HG03066 (cell line): ENCODE data around the gene FGFRL1.
"Not testable (repeated sequence)": the region's sequence is repeated elsewhere in the genome, so short reads cannot be mapped to it uniquely, and the experiment has no call there.

Experiments used
- ATAC-seq: cut with Tn5 transposase; IDR thresholded peaks from one replicate; pipeline ENCODE4 v1.9.1; 2021; ENCODE audit warnings: low read depth; ENCODE audit not compliant: unreplicated experiment

FGFRL1 gene

DNA sequence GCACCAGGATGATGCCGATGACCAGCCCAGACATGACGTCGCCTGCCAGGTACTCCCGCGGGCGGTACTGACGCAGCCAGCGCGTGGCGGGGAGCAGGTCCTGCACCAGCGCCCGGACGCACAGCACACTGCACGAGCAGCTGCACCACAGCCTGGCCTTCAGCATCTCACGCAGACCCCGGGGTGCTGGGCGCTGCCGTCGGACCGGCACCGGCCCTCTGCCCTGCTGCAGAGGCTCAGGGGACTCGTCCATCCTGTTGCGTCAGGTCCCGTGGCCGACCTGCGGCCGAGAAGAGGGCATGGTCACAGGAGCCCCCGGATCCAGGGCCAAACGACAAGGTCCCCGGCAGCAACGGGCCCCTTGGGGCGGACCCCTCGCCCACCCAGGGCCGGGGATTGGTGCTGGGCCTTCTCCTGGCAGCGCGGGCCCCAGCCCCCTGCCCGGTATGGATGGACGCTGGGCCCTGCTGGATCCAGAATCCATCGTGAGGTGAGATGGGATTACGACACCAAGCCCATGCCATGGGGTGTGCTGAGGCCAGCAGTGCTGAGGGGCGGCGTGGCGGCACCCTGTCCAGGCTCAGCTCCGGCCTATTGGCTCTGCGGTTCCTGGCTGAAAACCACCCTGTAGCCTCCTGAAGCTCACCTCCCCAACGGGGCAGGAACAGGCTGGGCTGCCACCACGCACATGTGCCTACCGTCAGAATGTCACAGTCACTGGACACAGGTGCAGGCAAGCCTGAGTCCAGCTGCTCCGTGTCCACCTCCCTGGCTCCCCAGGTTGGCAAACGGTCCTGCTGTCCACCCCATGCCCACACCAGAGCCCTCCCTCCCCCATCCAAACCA is 19.8 kb upstream of the FGFRL1 start:
- no peak for ATAC-seq

DNA sequence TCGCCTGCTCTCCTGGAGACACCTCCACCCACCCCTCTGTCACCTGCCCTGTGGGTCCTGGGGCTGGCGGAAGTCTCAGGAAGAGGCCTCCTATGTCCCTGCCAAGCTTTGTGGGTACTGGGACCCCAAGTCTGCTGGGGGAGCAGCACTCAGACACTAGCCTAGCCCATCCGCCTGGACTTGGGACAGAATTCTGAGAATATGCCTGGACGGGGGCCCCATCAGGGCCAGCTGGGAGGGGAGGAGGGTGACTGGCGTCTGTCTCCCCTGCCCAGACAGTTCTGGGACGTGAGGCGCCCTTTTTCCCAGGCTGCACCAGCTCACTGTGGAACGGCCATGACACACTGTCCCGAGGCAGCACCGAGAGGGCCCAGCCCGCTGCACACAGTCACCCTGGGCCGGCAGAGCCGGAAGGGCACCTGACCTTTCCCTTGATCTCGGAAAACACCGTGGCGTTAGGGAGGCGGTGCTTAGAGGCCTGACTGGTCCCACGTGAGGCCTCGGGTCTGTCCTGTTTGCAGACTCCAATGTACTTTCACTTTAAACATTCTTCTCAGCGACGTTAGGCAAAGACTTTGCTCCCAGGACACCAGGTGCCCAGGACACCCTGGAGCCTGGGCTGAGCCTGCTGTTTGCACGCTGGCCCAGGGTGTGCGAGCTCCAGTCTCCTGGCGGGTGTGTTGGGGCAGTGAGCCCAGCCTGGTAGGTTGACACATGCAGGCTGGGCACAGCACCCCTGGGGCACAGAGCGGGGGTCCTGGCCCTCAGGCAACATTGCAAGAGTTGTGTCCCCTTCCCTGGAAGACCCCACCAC is 18.9 kb upstream of the FGFRL1 start:
- ATAC-seq: no peak

DNA sequence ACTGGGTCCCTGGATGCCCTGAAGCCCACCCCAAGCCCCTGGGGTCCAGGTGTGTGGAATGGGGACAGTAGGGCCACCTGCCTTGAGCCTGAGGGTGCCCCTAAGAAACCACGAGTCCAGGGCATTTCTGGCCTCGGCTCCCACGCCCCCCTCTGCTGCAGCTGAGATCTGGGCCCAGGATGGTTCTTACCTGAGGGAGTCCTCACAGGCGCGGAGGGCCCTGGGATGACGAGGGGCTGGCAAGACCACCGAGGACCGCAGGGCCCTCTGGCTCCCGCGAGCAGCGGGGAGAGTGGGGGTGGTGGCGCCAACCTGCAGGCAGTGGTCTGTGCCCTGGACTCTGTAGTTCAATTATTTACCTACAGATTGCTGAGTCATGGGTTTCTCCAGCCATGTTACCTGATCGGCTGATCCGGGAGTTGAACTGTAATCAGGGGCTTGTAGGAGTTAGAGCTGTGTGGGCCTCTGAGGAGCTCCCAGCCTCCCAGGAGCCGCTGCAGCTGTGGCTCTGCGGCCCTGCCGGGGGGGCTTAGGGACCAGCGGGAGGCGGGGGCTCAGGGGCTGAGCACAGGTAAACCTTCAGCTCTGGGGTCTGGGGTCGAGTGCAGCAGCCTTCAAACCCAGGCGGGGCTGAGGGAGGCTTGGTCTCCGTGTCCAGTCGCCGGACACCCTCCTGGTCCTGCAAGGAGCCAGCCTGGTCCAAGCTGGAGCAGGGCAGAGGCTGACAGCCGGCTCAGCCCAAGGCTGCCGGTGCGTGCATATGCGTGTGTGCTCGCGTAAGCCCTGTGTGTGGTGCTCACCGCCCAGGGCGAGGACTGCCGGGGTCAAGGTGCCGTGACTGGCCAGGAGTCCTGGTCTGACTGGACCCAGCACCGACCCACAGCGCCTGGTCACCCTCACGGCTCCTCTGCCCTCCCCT is 18.1 kb upstream of the FGFRL1 start, which contains the start of gene SLC26A1:
TSS of gene SLC26A1 (minus strand) at position 294 of the 919 bp plus-strand sequence. CDS start 1,701 bp downstream, outside the sequence.
- ATAC-seq: no peak

DNA sequence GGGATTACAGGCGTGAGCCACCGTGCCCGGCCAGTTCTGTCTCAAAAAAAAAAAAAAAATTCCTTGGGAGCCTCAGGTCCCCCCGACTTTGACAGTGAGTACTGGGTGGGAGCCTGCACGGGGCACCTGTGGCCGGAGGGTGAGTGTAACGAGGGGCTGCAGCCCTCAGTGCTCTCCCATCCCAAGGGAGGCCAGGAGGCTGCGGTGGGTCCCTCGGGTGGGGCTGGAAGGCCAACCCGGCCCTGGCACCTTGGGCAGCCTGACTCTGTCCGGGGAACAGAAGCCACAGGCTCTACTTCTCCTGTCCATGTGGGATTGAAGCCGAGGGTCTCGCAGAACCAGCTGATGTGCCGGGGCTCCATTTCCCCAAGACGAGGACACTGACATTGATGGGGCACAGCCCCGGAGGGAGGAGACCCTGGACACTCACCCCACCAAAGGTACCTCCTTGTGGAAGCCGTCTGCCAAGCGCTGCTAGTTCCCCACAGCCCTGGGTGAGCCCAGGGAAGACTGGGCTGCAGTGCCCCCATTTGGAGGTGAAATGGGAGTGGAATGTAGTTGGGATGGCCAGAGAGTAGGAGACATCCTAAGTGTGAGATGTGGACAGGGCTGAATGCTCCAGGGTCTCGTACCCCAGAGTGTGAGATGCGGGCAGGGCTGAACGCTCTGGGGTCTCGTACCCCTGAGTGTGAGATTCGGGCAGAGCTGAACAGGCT is 16.0 kb upstream of the FGFRL1 start:
- no peak for ATAC-seq

DNA sequence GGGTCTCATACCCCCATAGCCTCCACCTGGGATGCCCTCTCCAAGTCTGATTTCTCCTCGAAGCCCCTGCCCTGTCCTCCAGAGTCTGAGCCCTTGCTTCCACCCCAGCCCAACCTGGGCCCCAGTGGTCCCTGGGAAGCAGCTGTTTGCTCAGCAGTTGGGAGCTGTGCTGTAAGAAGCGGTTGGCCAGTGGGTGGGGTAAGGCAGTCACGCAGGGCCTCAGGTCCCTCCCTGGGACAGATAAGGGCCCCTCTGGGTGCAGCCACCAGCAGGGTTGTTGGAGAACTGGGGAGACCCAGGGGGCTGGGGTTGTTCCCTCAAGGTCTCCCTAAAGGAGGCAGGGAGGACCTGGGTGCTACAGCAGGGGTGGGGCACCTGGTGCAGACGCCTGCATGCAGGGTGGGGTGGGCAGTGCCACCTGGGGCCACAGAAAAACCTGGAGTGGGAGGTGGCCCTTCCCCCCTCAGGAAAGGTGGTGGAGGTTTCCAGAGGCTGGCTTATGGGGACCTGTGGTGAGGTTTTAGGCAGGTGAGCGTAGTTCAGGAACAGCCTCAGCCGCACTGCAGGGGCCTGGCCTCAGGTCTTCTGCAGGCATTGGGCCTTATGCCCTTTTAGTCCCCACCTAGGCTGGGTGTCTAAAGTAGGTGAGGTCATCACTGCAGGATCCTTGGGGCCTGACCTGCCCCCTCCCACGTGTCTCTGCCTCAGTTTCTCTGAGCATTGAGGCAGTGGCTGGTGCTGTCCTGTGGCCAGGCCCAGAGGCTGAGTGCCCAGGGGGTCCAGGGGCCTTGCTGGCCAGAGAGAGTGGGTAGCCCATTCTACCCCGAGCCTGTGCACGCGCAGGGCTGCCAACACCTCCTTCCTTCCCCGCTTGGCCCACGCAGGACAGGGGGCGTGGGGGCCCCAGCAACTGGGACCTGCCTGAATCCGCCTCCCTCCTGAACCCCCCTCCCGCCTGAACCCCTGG is 15.1 kb upstream of the FGFRL1 start:
- ATAC-seq: no peak

DNA sequence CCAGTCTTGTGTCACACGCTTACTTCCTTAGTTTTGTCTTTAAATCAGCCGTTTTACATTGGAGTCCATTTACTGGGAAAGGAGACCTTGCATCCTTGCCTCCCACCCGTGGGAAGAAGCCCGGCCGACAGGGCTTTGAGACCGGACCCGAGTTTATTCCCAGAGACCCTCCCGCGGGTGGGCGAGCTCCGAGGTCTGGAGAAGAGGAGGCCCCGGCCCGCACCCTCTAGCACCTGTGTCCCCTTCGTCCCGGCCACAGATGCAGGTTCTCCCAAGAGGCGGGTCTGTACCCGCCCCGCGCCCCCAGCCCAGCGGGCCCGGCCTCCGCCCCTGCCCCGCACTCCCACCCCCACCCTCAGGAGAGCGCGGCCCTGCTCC is 14.4 kb upstream of the FGFRL1 start:
- ATAC-seq: no peak

DNA sequence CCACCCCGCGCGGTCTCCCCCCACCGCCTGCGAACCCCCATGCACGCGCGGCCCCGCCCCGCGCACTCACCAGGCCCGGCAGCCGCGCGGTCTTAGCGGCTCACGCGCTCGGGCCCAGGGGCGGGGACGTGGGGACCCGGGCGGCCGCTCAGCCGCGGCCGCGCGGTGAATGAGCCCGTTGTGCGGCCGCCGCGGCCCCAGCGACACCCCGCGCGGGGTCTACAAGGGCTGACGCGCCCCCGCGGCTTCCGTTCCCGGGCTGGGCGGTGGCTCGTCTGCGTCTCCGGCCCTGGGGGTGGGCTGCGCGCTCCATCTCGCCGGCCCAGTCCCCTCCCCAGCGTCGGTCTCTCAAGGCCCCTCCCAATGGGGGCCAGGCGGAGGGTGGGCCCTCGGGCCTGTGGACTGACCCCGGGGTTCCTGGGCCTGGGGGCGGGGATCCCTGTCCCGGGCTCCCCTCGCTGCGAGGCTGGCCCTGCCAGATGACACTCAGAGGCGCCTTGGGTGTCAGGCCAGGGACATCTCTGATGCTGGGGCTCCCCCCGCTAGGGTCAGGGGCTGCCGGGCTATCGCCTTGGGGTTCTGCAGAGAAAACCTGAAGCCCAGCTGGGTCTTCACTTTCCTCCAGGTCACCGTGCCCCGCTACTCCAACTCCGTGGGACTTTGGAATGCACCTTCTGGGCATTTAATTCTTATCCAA is 13.9 kb upstream of the FGFRL1 start:
- ATAC-seq: no peak

DNA sequence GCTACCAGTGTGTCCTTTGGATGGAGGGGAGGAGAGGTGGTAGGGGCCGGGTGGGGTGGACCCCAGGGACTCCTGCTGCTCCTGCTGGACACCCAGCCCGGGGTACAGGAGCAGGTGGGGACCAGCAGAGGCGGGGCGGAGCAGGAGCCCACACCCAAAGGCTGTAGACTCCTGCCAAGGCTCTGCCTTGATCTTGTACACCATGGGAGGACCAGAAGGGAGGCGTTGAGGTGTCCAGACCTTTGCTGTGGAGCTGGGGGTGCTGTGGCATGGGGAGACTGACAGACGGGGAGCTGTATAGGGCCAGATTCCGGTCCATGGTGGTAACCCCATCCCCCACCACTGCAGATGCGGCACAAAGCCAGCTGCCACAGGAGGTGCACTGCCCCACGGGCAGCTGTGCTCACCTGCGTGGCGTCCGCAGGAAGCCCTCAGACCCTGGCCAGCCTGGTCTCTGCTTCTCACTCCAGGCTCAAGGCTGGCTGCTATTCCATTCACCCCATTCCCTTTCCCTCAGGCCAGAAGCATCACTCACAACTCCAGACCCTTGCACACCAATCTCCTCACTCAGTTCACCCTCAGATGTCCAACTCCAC is 13.2 kb upstream of the FGFRL1 start:
- ATAC-seq: no peak

DNA sequence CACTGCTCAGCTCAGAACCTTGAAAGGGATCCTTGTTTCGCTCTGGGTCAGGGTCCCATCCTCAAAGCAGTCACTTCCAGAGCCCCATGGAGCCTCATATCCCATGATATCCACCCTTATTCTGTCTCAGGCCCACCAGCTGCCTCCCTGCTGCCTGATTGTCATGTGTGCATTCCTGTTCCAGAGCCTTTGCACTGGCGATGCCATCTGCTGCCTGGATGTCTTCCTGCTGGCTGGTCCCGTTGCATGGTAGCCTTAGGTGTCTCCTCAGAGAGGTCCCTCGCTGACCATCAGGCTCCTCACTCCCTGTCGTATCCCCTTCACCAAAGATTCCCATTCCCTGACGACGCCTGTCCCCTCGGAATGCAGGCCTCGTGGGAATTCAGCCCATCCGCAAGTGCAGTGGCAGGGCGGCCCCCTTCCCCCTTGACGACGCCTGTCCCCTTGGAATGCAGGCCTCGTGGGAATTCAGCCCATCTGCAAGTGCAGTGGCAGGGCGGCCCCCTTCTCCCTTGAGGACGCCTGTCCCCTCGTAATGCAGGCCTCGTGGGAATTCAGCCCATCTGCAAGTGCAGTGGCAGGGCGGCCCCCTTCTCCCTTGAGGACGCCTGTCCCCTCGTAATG is 12.1 kb upstream of the FGFRL1 start:
- ATAC-seq: not testable (repeated sequence)

DNA sequence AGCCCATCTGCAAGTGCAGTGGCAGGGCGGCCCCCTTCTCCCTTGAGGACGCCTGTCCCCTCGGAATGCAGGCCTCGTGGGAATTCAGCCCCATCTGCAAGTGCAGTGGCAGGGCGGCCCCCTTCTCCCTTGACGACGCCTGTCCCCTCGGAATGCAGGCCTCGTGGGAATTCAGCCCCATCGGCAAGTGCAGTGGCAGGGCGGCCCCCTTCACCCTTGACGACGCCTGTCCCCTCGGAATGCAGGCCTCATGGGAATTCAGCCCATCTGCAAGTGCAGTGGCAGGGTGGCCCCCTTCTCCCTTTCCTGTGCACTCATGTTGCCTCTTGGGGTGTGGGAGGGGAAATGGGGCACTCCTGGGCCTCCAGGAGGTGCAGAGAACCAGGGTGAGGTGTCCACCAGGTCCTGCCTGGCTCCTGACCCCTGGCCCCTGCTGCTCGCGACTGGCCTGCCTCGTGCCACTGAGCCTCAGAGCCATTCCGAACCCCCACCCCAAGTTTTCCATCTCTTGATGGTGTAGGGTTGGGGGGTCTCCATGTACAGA is 11.5 kb upstream of the FGFRL1 start:
- no peak for ATAC-seq

DNA sequence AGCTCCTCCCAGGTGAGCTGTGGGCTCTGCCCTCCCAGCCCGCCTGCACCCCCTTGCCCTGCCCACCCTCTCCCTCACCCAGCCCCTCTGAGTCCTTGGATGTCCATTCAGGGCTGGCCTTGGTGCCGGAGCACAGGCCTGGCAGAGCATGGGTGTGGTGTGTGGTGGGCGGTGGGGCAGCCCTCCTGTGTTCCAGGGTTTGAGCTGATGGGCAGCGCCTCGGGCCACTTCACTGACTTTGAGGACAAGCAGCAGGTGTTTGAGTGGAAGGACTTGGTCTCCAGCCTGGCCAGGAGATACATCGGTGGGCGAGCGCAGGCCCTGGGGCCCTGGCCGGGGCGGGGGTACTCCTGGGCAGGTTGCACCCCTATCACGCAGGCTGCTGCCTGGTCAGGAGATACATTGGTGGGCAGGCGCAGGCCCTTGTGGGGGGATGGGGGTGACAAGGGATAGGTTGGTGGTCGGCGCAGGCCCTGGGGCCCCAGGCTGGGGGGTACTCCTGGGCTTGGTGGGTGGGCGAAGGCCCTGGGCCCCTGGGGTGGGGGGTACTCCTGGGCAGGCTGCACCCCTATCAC is 10.7 kb upstream of the FGFRL1 start:
- ATAC-seq: no peak

DNA sequence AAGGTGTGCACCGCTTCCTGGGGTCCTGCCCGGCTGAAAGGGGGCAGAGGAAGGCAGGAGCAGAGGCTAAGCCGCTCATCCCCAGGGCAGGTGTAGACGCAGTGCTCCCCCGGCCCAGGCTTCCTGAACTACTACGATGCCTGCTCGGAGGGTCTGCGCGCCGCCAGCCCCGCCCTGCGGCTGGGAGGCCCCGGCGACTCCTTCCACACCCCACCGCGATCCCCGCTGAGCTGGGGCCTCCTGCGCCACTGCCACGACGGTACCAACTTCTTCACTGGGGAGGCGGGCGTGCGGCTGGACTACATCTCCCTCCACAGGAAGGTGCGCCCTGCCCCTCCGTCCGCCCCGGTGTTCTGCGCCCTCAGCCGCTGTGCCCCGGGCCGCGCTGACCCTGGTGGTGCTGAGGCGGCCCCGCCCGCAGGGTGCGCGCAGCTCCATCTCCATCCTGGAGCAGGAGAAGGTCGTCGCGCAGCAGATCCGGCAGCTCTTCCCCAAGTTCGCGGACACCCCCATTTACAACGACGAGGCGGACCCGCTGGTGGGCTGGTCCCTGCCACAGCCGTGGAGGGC is 9.8 kb upstream of the FGFRL1 start:
- ATAC-seq: no peak

DNA sequence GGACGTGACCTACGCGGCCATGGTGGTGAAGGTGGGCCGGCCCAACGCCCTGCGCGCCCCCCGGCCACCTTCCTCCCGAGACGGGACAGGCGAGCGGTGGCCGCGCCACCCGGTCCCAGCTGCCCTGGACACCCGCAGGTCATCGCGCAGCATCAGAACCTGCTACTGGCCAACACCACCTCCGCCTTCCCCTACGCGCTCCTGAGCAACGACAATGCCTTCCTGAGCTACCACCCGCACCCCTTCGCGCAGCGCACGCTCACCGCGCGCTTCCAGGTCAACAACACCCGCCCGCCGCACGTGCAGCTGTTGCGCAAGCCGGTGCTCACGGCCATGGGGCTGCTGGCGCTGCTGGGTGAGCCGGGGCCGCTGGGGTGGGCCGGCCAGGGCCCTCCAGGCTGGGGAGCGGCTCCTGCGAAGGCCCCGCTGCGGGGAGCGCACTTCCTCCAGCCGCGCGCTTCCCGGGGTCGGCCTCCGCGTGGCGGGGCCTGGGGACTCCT is 9.2 kb upstream of the FGFRL1 start:
- ATAC-seq: no peak

DNA sequence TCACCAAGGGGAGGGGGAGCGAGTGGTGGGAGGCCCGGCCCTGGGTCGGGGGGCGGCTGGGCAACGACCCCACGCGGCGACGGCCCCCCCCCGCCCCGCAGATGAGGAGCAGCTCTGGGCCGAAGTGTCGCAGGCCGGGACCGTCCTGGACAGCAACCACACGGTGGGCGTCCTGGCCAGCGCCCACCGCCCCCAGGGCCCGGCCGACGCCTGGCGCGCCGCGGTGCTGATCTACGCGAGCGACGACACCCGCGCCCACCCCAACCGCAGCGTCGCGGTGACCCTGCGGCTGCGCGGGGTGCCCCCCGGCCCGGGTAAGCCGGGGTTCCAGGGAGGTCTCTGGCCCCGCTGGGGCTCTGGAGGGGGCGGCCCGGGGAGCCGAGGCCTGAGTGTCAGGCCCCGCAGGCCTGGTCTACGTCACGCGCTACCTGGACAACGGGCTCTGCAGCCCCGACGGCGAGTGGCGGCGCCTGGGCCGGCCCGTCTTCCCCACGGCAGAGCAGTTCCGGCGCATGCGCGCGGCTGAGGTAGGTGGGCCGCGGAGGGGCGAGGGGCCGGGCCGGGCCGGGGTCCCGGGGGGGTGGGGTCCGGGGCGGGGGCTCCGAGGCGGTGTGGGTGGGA is 8.7 kb upstream of the FGFRL1 start:
- ATAC-seq: no peak

DNA sequence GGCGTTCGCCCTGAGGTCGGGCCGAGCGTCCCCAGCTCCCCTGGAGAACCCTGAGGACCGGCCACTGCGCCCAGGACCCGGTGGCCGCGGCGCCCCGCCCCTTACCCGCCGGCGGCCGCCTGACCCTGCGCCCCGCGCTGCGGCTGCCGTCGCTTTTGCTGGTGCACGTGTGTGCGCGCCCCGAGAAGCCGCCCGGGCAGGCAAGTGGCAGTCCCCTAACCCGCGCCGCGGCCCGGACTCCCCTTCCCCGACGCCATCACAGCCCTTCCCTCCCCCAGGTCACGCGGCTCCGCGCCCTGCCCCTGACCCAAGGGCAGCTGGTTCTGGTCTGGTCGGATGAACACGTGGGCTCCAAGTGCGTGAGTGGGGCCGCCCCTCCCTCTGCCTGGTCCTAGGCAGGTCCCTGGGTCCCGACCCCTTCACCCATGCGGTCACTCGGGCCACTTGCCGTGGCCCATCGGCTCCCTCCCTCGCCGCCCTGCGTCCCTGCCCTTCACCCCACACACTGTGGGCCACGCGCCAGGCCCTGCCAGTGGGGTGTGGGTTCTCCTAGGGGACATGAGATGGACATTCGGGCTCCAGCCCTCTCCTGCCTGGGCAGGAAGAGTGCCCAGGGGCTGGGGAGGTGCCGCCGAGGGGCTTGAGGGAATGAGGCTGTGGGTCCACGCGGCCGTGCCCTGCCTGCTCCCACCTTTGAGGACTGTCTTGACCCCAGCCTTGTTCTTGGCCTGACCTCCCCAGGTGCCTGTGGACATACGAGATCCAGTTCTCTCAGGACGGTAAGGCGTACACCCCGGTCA is 8.0 kb upstream of the FGFRL1 start:
- ATAC-seq: no peak
